GM23338 (cell line): Measurements from ENCODE around the gene ACVRL1.

Experiments used
- EZH2 ChIP-seq: fragments of 200-600 bp; sonication (generic); IDR thresholded peaks from one replicate; pipeline ENCODE4 v1.8.0; 2017; ENCODE audit warnings: antibody characterized with exemption, mild to moderate bottlenecking, low read depth; ENCODE audit not compliant: unreplicated experiment
- TF ChIP-seq, protein P1 (sequence below), 2 experiments: fragments of 200-600 bp in 1 of 2; sonication (generic) in 1 of 2; conservative IDR thresholded peaks; 2 replicates each; pipeline versions ENCODE4 v1.5.1 to v1.6.1; 2016 to 2017; ENCODE audit warnings: antibody characterized with exemption in 2 of 2, low read depth in 2 of 2, mild to moderate bottlenecking in 2 of 2, moderate library complexity in 1 of 2

DNA sequence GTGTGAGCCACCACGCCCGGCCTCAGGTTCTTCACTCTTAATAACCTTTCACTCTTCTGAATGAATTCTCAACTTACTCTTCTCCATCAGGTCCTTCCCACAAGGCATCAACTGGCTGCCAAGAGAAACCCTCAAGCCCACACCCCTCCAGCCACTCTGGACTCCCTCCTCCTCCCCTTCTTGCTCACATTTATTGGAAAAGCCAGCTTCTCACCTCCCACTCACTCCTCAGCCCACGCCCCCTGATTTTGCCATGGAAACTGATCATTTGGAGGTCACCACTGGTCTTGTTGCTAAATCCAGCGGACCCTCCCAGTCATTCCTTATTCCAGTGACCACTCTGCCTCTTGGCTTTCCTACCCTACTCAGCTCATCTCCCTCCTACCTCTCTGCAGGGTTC lies 26.8 kb downstream of the ACVRL1 start:
- TF ChIP-seq, protein P1, sequence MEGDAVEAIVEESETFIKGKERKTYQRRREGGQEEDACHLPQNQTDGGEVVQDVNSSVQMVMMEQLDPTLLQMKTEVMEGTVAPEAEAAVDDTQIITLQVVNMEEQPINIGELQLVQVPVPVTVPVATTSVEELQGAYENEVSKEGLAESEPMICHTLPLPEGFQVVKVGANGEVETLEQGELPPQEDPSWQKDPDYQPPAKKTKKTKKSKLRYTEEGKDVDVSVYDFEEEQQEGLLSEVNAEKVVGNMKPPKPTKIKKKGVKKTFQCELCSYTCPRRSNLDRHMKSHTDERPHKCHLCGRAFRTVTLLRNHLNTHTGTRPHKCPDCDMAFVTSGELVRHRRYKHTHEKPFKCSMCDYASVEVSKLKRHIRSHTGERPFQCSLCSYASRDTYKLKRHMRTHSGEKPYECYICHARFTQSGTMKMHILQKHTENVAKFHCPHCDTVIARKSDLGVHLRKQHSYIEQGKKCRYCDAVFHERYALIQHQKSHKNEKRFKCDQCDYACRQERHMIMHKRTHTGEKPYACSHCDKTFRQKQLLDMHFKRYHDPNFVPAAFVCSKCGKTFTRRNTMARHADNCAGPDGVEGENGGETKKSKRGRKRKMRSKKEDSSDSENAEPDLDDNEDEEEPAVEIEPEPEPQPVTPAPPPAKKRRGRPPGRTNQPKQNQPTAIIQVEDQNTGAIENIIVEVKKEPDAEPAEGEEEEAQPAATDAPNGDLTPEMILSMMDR (conservative IDR thresholded peaks at IDR 0.05; ENCODE audit: low read depth in 2 of 2) = no peak
- TF ChIP-seq EZH2 = no peak
